CD14-positive monocyte (primary cell): ENCODE data around the gene SCUBE3. TPM values are rescaled to one million over a fixed set of nuclear protein-coding genes. Genes with fewer than 3 reads are reported as not detected.

Experiments used
- DNase-seq, 3 donors: peaks; one replicate each; pipeline ENCODE4 v3.0.0-alpha.2; 2011 to 2022
- H2AFZ ChIP-seq: 2 replicates; pipeline ENCODE4 v1.6.0; 2012; ENCODE audit warnings: mild to moderate bottlenecking, low read depth, low read length, inconsistent platforms; ENCODE audit not compliant: insufficient read depth, poor library complexity, severe bottlenecking
- H3K27ac ChIP-seq, 2 donors: 1 replicate in 1 of 2; 2 replicates in 1 of 2; pipeline ENCODE4 v1.5.1; 2012 to 2013; ENCODE audit warnings: low read length in 2 of 2, control low read depth in 1 of 2, inconsistent platforms in 1 of 2, low read depth in 1 of 2, mild to moderate bottlenecking in 1 of 2
- H3K27me3 ChIP-seq, 2 donors: one replicate each; pipeline versions ENCODE4 v1.6.0 to v1.6.1; 2011 to 2013; ENCODE audit warnings: low read length in 2 of 2; ENCODE audit not compliant: control insufficient read depth in 2 of 2, insufficient read depth in 2 of 2
- H3K36me3 ChIP-seq, 2 donors: replicated peaks in 1 of 2; 1 replicate in 1 of 2; 2 replicates in 1 of 2; pipeline versions ENCODE4 v1.5.1 to v1.6.1; 2012 to 2013; ENCODE audit warnings: low read length in 2 of 2, control low read depth in 1 of 2, inconsistent platforms in 1 of 2, mild to moderate bottlenecking in 1 of 2; ENCODE audit not compliant: insufficient read depth in 2 of 2, control insufficient read depth in 1 of 2
- H3K4me1 ChIP-seq, 2 donors: 1 replicate in 1 of 2; 2 replicates in 1 of 2; pipeline versions ENCODE4 v1.5.1 to v1.6.1; 2012 to 2013; ENCODE audit warnings: low read length in 2 of 2, control low read depth in 1 of 2, inconsistent platforms in 1 of 2, mild to moderate bottlenecking in 1 of 2, moderate library complexity in 1 of 2; ENCODE audit not compliant: insufficient read depth in 2 of 2, control insufficient read depth in 1 of 2
- H3K4me2 ChIP-seq: replicated peaks from 2 replicates; pipeline ENCODE3; 2012; ENCODE audit warnings: low read length, moderate library complexity, mild to moderate bottlenecking; ENCODE audit not compliant: poor library complexity, severe bottlenecking; ENCODE audit errors: extremely low read depth
- H3K4me3 ChIP-seq, 3 experiments: fragments of 200-600 bp in 1 of 3; sonication (generic) in 1 of 3; replicated peaks in 1 of 3; 1 replicate in 2 of 3; 2 replicates in 1 of 3; pipeline ENCODE4 v1.5.1; 2011 to 2013; ENCODE audit warnings: low read length in 3 of 3, mild to moderate bottlenecking in 3 of 3, control low read depth in 2 of 3, low read depth in 2 of 3, inconsistent platforms in 1 of 3, moderate library complexity in 1 of 3
- H3K79me2 ChIP-seq: 2 replicates; pipeline ENCODE4 v1.6.0; 2012; ENCODE audit warnings: mild to moderate bottlenecking, control low read depth, inconsistent platforms, low read length, moderate library complexity; ENCODE audit not compliant: insufficient read depth
- H3K9ac ChIP-seq: 2 replicates; pipeline ENCODE4 v1.6.0; 2017; ENCODE audit warnings: low read length, mild to moderate bottlenecking; ENCODE audit not compliant: insufficient read depth, poor library complexity, severe bottlenecking
- H3K9me3 ChIP-seq, 2 donors: replicated peaks in 1 of 2; 1 replicate in 1 of 2; 2 replicates in 1 of 2; pipeline versions ENCODE4 v1.5.1 to v1.6.1; 2012 to 2013; ENCODE audit warnings: low read length in 2 of 2, control low read depth in 1 of 2; ENCODE audit not compliant: control insufficient read depth in 1 of 2, insufficient read depth in 1 of 2
- H4K20me1 ChIP-seq: 2 replicates; pipeline ENCODE4 v1.6.0; 2012; ENCODE audit warnings: mild to moderate bottlenecking, low read length, control low read depth, moderate library complexity; ENCODE audit not compliant: insufficient read depth
- H3K27ac Mint-ChIP-seq, 7 donors: one replicate each; pipeline ENCODE4 v1.8.0; 2020; ENCODE audit warnings: mild to moderate bottlenecking in 7 of 7, mixed read lengths in 7 of 7, moderate library complexity in 6 of 7, inconsistent platforms in 2 of 7
- H3K27me3 Mint-ChIP-seq, 3 donors: one replicate each; pipeline ENCODE4 v1.8.0; 2021 to 2022; ENCODE audit warnings: low read depth in 3 of 3, mild to moderate bottlenecking in 3 of 3, mixed read lengths in 3 of 3, moderate library complexity in 3 of 3, inconsistent platforms in 1 of 3
- H3K36me3 Mint-ChIP-seq, 2 donors: one replicate each; pipeline ENCODE4 v1.8.0; 2020; ENCODE audit warnings: mixed read lengths in 2 of 2, inconsistent platforms in 1 of 2, mild to moderate bottlenecking in 1 of 2
- H3K4me1 Mint-ChIP-seq: one replicate; pipeline ENCODE4 v1.8.0; 2020; ENCODE audit warnings: mild to moderate bottlenecking, mixed read lengths
- H3K4me3 Mint-ChIP-seq, 2 donors: one replicate each; pipeline ENCODE4 v1.8.0; 2020; ENCODE audit warnings: mild to moderate bottlenecking in 2 of 2, mixed read lengths in 2 of 2, moderate library complexity in 1 of 2
- H3K9me3 Mint-ChIP-seq, 7 donors: one replicate each; pipeline ENCODE4 v1.8.0; 2020 to 2022; ENCODE audit warnings: mixed read lengths in 7 of 7, mild to moderate bottlenecking in 6 of 7, moderate library complexity in 6 of 7, inconsistent platforms in 2 of 7
- WGBS: methylation state at CpG from one replicate; pipeline ENCODE4 v1.1.5; 2013; ENCODE audit warnings: missing lambda C conversion rate; ENCODE audit not compliant: insufficient coverage; 5-methylcytosine and 5-hydroxymethylcytosine counted together
- intact Hi-C, 2 donors: fragments of 100-400 bp; cut with micrococcal nuclease; formaldehyde crosslinking; loops; one replicate each; pipeline versions ENCODE4 v1.15.0 to v1.15.1; 2023
- polyA plus RNA-seq, 3 donors: library from polyadenylated mRNA; depleted of rRNA in 1 of 3; unstranded in 2 of 3; stranded (reverse) in 1 of 3; fragments of 300-500 nt in 2 of 3; fragments of >200 nt in 1 of 3; fragmentation: Illumina TruSeq in 2 of 3; gene quantifications; 1 replicate in 2 of 3; 2 replicates in 1 of 3; pipeline ENCODE4 v1.2.3, GENCODE V29; 2012 to 2021
- TF ChIP-seq, protein P1 (sequence below): fragments of 200-600 bp; IDR thresholded peaks from one replicate; pipeline ENCODE4 v1.8.0; 2022; ENCODE audit warnings: antibody characterized with exemption, mild to moderate bottlenecking

The SCUBE3 gene
- polyA plus RNA-seq, 3 donors: not detected

- H3K4me2 ChIP-seq: no peak overlapping the region
- peaks cover 0 to 8% (median 4%) of the 10 kb centered on the region in 7 donors for H3K9me3 Mint-ChIP-seq
These were observed 43.6 kb upstream of the SCUBE3 start for GRCh38 chr6:35170166-35170565.

GRCh38 chr6:35170891-35171290, 42.9 kb upstream of the SCUBE3 start:
- Mint-ChIP-seq H3K27ac (peak overlapping the region in 1 of 7 donors; percentile 51), H3K27me3 (peaks cover 5 to 9% (median 8%) of the 10 kb centered on the region in 3 donors), H3K36me3 (no peaks in the 10 kb centered on the region), H3K4me3 (no peak overlapping the region), H3K9me3 (peaks cover 0 to 8% (median 4%) of the 10 kb centered on the region in 7 donors), H3K4me1 (no peaks in the 10 kb centered on the region)
- Histone ChIP-seq H3K79me2 (no peaks in the 10 kb centered on the region), H3K4me2 (no peak overlapping the region), H3K27ac (no peak overlapping the region), H3K9me3 (peaks cover 0 to 5% of the 10 kb centered on the region in 2 donors), H3K27me3 (no peaks in the 10 kb centered on the region), H3K4me3 (no peak overlapping the region), H3K36me3 (no peaks in the 10 kb centered on the region), H3K4me1 (no peaks in the 10 kb centered on the region), H3K9ac (no peak overlapping the region), H4K20me1 (no peaks in the 10 kb centered on the region), H2AFZ (no peak overlapping the region)
- DNase-seq: no peak
- 90% methylated on average over 3 of the region's 3 CpGs for WGBS
- TF ChIP-seq, protein P1, sequence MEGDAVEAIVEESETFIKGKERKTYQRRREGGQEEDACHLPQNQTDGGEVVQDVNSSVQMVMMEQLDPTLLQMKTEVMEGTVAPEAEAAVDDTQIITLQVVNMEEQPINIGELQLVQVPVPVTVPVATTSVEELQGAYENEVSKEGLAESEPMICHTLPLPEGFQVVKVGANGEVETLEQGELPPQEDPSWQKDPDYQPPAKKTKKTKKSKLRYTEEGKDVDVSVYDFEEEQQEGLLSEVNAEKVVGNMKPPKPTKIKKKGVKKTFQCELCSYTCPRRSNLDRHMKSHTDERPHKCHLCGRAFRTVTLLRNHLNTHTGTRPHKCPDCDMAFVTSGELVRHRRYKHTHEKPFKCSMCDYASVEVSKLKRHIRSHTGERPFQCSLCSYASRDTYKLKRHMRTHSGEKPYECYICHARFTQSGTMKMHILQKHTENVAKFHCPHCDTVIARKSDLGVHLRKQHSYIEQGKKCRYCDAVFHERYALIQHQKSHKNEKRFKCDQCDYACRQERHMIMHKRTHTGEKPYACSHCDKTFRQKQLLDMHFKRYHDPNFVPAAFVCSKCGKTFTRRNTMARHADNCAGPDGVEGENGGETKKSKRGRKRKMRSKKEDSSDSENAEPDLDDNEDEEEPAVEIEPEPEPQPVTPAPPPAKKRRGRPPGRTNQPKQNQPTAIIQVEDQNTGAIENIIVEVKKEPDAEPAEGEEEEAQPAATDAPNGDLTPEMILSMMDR: no peak
- intact Hi-C loops: no loop called here

More at GRCh38 chr6:35170166-35170565, 43.6 kb upstream of the SCUBE3 start:
- Histone ChIP-seq H3K4me1 (no peaks in the 10 kb centered on the region), H3K36me3 (no peaks in the 10 kb centered on the region), H3K27ac (no peak overlapping the region), H4K20me1 (no peaks in the 10 kb centered on the region), H3K9me3 (peaks cover 0 to 5% of the 10 kb centered on the region in 2 donors), H2AFZ (no peak overlapping the region), H3K9ac (no peak overlapping the region), H3K4me3 (no peak overlapping the region), H3K27me3 (no peaks in the 10 kb centered on the region), H3K79me2 (no peaks in the 10 kb centered on the region)
- TF ChIP-seq, protein P1: no peak
- intact Hi-C loops: no loop called here
- H3K27ac Mint-ChIP-seq: no peak overlapping the region
- WGBS: no CpG with 5 or more reads among the region's 1 CpG
- no peak for DNase-seq
- H3K4me1 Mint-ChIP-seq: no peaks in the 10 kb centered on the region
- no peak overlapping the region for H3K4me3 Mint-ChIP-seq
- H3K27me3 Mint-ChIP-seq: peaks cover 5 to 9% (median 8%) of the 10 kb centered on the region in 3 donors
- no peaks in the 10 kb centered on the region for H3K36me3 Mint-ChIP-seq
